Left hindlimb (tissue), 1 donor: ENCODE measurements around the gene CD9.
"Not testable (repeated sequence)": the region's sequence is repeated elsewhere in the genome, so short reads cannot be mapped to it uniquely, and the experiment has no call there.

Source experiments
- DNase-seq: peaks from one replicate; pipeline ENCODE4 v3.0.0-alpha.2; 2018

The CD9 gene

DNA sequence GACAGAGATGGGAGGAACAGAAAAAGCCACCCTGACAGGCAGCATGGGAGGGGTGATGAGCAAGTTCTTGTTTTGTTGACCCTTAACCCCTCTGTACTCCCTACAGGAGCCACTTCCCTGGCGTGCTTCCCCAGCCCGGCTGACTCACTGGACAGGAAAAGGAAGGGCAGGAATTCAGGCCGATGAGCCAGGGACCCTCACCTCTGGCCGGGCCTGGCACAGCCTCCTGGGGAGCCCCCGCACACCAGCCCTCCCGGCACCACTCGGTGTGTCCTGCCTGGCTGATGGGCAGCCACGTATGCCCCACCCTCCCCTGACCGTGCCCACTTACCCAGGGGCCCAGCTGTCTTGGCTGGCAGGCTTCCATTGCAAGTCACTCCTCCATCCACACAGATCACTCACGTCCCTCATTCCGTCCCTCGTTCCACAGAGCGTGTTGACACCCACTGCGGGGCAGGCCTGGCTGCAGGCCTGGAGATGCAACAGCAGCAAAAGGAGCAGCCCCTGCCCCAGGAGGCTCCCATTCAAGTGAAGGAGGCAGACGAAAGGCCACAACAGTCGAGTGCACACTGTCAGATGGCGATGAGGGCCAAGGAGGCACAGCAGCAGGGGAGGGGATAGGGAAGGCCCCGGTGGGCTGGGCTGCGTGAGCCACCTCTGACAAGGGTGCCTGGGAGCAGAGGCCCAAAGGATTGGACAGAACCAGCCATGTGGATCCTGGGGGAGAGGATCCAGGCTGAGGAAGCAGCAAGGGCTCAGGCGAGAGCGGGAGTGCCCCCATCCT, 19.7 kb upstream of the CD9 start:
- DNase-seq = peak; percentile 59

DNA sequence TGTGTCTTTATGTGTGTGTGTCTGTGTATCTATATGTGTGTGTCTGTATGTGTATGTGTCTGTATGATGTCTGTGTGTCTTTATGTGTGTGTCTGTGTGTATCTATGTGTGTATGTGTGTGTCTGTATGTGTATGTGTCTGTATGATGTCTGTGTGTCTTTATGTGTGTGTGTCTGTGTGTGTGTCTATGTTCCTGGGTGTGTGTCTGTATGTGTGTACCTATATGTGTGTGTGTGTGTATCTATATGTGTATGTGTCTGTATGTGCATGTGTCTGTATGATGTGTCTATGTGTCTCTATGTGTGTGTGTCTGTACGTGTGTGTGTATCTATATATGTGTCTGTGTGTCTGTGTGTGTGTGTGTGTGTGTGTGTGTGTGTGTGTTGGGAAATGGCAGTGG, 19.0 kb upstream of the CD9 start:
- DNase-seq = peak; percentile 15

DNA sequence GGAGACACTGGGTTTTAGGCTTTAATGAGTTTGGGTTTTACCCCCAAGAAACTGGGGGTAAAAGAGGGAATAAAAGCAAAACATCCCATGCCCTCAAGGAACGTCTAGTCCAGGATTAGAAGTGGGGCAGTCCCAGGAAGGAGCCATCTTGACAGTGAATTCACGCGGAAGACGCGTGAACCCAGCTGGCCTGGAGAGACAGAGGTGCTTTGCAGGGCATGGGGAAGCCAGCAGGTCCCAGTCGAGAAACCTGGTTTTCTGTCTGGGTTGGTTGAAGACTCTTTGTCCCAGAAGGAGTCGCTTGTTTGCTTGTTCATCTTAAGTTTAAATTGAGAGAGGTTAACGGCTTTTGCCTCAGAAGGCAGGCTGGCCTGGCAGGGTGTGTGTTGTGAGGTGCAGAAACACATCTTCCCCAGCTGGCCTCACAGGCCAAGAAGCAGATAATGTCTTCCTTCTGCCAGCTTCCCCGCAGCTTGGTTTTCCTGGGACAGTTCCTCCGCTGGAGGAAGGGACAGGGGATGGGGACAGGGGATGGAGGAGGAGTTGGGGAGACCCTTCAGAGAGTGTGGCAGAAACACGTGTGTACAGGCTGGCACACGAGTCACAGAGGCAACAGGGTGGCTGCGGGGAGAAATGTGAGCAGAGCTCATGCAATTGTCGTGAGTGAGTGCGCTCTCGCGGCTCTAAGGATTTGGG, 18.5 kb upstream of the CD9 start:
- DNase-seq = no peak

DNA sequence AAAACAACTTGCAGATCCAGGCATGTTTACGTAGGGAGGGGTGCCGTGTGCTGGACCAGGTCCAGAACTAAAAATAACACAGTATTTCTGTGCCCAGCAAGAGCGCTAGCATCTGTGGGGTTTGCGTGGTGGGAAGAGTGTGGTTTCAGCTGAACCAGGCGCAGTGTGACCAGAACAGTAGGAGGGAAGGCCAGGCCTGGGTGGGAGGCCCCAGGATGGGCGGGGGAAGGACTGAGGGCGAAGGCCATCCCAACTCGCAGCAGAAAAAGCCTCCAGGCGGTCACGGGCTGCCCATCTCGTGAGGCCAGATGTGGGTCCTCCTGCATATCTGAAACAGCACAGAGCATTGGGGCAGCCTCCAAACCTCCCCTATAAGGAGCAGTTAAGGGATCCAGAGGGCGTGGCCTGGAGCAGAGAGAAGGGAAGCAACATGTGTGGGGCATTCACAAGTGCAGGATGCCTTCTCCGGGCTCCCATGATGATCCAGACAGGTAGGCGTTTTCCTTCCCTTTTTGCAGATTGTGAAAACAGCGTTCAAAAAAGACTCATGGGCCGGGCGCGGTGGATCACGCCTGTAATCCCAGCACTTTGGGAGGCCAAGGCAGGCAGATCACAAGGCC, 17.8 kb upstream of the CD9 start:
- DNase-seq = peak; percentile 82

DNA sequence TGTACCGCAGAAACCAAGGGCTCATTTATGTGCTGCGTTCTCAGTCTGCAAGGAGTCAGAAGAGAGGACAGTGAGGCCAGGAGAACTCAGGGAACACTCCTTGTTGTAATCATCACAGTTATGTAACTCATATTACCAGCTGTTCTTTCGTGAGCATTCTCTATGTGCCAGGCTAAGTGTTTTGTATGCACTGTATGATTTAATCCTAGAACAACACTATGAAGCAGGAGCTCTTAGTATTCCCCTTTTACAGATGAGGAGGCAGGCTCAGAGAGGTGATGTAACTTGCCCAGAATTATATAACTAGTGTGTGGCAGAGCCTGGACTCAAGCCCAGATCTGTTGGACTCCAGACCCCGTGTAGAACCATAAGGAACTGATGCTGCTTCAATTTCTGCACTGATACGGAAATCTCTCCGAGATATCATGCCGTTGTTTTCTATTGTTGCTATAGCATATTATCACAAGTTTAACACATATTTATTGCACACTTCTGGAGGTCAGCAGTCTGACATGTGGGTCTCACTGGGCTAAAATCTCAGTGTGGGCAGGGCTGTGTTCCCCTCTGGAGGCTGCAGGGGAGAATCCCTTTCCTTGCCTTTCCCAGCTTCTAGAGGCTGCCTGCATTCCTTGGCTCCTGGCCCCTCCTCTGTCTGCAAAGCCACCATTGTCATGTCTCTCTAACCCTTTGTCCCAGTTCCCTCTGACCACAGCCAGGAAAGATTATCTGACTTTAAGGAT, 16.3 kb upstream of the CD9 start:
- DNase-seq = no peak

DNA sequence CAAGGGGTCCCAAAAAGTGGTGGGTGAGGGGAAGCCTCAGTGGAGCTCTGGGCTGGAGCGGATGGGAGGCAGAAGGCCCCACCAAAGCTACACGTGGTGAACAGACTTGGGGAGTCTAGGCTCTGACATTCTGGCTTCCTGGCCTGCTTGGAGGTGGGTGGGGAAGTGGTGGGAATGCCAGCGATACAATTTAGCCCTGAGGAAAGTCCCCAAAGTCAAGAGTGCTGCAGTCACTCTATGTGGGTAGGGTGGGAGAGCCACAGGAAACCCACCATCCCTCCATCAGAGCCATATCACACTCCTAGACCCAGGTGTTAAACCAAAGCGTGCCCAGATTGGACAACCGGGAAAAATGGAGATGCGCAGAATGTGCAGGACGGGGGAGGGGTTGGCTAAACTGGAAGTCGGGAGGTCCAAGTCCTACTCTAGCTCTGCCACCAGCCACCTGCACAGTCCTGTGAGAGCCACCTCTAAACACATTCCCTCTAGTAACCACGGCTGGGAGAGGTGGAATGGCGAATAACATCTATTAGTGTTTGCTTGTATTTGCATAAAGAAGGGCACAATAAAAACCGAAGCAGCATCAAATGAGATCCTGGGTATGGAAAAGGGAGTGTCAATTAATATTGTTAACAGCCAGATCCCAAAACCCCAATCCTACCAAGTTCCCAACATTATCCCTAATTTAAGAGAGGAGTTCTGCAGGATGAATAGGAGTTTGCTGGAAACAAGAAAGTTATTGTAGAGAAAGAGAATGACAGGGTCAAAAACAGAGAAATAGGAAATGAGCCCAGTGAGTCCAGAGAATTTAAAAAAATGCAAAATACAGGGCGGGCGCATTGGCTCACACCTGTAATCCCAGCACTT, 14.0 kb upstream of the CD9 start:
- DNase-seq = no peak

DNA sequence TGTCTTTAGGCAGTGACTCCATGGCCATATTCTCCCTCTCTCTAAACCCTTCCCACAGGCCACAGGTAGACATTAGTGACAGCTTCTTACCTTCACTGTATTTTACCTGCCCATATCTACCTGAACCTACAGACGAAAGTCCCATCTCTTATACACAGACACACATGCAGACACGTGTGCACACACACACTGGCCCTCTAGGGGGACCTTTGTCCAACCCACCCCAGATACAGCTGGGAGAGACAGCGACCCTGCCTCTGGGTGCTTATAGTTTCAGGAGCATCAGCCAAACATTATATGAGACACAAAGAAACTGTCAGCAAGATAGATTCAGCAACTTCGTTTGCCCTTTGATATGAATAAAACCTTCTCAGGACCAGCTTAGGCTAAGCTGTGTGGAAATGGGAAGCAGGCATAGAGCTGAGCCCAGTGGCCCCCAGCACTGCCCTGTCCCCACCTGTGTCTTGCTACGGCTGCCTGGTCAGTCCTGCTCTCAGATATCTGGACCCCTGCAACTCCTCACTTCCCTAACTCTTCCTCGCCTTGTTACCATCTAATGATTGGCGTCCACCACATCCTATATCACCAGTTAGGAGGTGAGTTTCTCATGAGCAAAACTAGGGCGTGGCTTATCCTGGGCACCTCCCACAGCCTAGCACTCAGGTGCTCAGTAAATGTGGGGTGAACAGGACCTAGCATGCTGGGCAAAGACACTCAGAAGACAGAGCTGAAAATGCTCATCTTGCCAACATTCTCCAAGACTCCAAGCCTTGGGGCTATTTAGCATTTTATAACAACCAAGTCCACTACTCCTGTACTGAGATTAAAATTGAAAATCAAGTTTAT, 12.0 kb upstream of the CD9 start:
- no peak for DNase-seq

DNA sequence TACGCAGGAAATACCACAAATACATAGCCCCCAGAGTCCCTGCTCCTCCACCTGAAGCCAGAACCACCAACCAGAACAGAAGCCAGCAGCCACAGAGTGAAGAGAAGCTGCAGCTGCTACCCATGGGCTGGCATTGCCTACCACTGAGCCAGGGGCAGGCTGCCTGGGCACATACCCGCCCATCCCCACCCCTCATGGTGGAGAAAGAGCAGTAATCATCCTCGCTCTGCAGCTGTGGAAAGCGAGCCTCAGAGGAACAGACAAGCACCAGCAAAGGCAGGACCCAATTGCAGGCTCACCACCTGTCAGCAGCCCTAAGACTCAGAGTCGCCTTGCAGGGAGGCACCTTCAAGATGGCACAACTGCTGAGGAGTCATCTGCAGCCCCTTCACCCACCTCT, 11.2 kb upstream of the CD9 start:
- no peak for DNase-seq

DNA sequence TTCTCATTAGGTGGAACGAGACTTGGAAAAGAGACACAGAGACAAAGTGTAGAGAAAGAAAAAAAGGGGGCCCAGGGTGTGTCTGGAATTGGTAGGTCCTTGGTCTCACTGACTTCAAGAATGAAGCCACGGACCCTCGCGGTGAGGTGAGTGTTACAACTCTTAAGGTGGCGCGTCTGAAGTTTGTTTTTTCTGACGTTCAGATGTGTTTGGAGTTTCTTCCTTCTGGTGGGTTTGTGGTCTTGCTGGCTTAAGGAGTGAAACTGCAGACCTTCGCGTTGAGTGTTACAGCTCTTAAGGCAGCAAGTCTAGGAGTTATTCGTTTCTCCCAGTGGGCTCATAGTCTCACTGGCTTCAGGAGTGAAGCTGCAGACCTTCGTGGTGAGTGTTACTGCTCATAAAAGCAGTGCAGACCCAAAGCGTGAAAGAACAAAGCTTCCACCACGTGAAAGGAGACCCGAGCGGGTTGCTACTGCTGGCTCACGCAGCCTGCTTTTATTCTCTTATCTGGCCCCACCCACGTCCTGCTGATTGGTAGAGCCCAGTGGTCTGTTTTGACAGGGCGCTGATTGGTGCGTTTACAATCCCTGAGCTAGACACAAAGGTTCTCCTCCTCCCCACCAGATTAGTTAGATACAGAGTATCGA, 10.1 kb upstream of the CD9 start:
- not testable (repeated sequence) for DNase-seq

DNA sequence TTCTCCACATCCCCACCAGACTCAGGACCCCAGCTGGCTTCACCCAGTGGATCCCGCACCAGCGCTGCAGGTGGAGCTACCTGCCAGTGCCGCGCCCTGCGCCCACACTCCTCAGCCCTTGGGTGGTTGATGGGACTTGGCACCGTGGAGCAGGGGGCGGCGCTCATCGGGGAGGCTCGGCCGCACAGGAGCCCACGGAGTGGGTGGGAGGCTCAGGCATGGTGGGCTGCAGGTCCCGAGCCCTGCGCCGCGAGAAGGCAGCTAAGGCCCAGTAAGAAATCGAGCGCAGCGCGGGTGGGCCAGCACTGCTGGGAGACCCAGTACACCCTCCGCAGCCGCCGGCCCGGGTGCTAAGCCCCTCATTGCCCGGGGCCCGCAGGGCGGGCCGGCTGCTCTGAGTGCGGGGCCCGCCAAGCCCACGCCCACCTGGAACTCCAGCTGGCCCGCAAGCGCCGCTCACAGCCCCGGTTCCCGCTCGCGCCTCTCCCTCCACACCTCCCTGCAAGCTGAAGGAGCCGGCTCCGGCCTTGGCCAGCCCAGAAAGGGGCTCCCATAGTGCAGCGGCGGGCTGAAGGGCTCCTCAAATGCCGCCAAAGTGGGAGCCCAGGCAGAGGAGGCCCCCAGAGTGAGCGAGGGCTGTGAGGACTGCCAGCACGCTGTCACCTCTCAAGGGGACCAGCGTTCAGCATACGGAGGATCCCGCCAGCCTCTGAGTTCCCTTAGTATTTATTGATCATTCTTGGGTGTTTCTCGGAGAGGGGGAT, 9.3 kb upstream of the CD9 start:
- DNase-seq = not testable (repeated sequence)

DNA sequence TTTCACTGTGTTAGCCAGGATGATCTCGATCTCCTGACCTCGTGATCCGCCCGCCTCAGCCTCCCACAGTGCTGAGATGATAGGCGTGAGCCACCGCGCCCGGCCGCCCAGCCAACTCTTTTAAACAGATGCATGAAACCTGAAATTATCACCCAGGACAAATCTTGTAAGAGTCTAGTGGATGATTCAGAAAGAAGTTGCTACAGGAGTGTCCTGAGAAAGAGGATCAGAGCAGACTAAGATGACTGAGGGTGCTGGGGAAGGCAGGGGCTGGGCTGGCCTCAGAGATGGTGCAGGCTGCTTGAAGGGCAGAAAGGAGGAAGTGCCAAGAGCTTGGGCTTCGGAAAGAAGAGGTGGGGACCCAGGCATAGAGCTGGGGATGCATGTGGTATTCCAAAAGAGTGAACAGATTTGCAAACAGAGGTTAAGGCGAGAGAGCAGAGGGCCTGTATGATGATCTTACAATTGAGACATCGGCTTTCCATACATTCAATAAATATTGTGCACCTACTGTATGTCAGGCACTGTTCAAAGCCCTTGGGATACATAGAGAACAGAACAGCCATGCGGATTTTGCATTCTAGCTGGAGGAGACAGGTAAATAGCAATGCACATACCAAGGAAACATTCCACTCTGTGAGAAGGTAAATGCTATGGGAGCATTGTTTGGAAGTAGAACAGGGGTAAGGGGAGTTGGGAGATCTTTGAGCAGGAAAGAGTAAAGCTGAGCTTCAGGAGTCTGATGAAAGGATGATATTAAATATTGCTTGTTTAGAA, 7.4 kb upstream of the CD9 start:
- DNase-seq = peak; percentile 4

DNA sequence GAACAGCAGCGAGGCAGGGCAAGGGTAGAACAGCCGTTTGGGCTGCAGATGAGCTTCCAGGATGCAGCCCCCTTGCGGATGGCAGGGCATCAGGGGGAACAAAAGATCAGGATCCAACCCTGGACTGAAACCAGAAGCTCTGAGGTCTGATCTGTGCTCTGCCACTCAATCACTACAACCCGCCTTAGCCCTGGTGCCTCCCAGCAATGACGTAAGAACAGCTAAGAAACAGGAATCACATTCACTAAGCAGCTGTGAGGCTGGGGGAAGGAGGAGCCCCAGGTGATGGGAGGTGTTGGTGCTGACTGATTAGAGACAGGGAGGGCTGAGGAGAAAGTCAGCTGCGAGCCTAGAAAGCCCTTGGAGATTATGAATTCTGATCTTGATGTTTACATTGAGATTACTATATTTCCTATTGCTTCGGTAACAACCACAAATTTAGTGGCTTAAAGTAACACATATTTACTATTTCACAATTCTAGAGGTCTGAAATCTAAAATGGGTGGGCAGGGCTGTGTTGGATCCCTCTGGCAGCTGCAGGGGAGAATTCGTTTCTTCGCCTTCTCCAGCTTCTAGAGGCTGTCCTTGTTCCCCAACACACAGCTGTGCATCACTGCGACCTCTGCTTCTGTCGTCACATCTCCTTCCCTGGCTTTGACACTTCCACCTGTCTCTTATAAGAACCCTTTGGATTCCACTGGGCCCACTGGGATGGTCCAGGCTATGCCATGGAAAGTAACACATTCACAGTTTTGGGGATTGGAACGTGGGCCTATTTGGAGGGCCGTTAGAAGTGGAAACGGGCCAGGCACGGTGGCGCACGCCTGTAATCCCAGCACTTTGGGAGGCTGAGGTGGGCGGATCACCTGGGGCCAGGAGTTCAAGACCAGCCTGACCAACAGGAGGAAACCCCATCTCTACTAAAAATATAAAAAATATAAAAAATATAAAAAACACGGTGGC, 6.1 kb upstream of the CD9 start:
- DNase-seq = peak; percentile 36

DNA sequence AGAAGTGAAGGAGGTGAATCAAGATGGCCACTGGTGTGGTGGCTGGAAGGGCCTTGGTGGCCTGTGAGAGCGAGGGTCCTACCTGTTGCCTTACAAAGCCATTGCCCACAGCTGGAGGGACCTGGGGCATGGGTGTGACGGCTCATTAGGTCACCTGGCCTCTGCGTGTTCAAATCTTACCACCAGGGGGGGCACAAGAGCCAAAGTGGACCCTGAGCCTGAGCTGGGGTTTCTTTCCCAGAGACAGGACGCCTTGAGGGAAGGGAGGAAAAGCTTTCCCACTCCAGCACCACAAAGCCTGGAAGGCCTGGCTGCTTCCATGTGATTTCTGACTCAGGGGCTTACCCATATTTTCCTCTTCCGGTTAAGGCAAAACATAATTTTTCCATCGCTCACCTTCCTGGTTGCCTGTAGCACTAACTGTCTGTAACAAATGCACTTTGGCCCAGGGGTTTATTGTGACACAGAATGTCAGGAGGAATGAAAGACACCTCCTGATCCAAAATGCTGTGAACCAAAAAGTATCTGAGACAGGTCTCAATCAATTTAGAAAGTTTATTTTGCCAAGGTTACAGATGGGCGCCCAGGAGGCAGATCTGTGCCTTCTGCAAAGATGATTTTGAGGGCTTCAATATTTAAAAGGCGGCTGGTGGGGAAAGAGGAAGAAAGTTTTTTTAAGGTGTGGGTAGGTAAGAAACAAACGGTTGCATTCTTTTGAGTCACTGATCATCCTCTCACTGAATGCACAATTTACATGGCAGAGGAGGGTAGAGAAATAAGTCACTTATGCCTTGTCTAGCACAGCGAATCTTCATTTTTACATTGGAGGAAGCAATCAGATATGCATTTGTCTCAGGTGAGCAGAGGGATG, 4.3 kb upstream of the CD9 start:
- DNase-seq = peak; percentile 91

DNA sequence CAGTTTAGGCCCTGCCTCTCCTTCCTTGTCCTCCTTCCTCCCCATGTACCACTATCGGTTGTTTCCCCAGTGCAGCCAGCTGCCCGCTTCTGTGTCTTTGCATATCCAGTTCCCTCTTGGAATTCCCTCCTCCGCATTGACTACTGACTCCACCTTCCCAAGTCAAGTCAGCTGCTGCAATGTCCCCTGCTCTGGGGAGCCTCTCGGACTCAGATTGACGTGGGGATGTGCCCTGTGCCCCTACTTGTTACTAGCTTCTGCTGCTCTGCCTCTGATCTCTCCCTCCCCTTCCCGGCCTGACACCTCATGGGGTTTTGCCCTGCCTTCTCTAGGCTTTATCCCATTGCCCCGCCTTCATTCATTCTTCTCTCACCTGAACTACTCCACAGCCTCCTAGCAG, 2.1 kb upstream of the CD9 start:
- DNase-seq = peak; percentile 28

DNA sequence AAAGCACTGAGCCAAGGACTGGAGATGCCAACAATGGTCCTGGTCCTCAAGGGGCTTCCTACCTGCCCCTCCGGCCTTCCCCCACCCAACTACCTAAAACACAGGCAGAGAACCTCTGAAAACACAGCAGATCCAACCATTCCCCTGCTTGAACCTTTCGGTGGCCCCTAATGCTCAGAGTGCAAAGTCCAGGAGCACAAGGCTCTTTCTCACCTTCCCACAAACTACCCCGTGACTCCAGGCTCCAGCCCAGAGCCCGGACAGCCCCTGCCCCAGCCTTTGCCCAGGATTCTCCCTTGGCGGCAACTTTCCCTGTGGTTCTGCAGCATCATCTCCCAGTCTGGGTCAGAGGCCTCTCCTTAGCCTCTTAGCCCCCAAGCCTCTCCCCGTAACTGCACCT, 1.6 kb upstream of the CD9 start:
- peak; percentile 29 for DNase-seq

DNA sequence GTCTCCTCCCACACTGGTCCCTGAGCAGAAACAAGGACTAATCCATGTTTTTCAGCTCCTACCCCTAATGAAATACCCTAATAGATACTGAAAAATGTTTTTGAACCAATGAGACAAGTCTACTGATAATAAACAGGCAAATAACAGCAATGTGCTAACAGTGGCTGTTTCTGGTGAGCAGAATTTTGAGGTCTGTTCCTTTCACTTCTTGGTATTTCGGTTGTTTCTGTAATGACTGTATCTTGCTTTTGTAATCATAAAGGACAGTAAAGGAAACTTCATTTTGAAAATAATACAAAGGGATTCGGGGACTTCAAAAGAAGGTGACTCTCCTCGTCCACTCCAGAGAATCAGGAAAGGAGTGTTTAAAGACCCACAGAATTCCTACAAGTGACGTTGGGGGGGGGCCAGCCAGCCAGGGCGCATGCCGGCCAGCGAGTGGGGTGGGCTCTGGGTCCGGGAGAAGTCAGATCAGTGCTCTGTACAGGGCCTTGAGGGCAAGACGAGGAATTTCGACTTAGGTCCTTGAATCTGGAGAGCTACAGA, 1.1 kb upstream of the CD9 start:
- DNase-seq = no peak
